WTC11 (cell line): Measurements from ENCODE around the gene MNT. TPM values are rescaled to one million over a fixed set of nuclear protein-coding genes. Genes with fewer than 3 reads are reported as not detected.

Source experiments
- ATAC-seq: fragments of 200-7000 bp; cut with Tn5 transposase; 2 replicates; pipeline ENCODE4 v1.10.0; 2021; ENCODE audit warnings: mild to moderate bottlenecking, moderate library complexity
- CTCF ChIA-PET: fragments of 300-600 bp; sonication (Branson Sonifier 250); formaldehyde crosslinking; loops from one replicate; lab custom pipeline; 2021; ENCODE audit warnings: antibody characterized with exemption; lab: Charles Lee
- POLR2A ChIA-PET: fragments of 350-600 bp; sonication (Branson Sonifier 250); formaldehyde crosslinking; loops from one replicate; lab custom pipeline; 2021; ENCODE audit warnings: antibody characterized with exemption; lab: Charles Lee
- DNase-seq: peaks from one replicate; pipeline ENCODE4 v3.0.0; 2021; ENCODE audit warnings: low spot score
- H3K27ac Mint-ChIP-seq: 2 replicates; pipeline ENCODE4 v1.8.0; 2021; ENCODE audit warnings: mixed read lengths
- H3K27me3 Mint-ChIP-seq: 2 replicates; pipeline ENCODE4 v1.8.0; 2021; ENCODE audit warnings: low read depth, mild to moderate bottlenecking, moderate library complexity, mixed read lengths
- H3K36me3 Mint-ChIP-seq: 2 replicates; pipeline ENCODE4 v1.8.0; 2021; ENCODE audit warnings: mixed read lengths
- H3K4me1 Mint-ChIP-seq: 2 replicates; pipeline ENCODE4 v1.8.0; 2022; ENCODE audit warnings: mixed read lengths
- H3K4me3 Mint-ChIP-seq: 2 replicates; pipeline ENCODE4 v1.8.0; 2021; ENCODE audit warnings: mild to moderate bottlenecking, moderate library complexity, mixed read lengths
- H3K9me3 Mint-ChIP-seq: 2 replicates; pipeline ENCODE4 v1.8.0; 2021; ENCODE audit warnings: mixed read lengths
- AFF4 ChIP-seq: sonication (generic); formaldehyde crosslinking; IDR thresholded peaks from 2 replicates; pipeline ENCODE4 v1.8.1; 2023; ENCODE audit warnings: mild to moderate bottlenecking, missing genetic modification reagents, borderline replicate concordance
- ATF1 ChIP-seq: sonication (generic); formaldehyde crosslinking; IDR thresholded peaks from 2 replicates; pipeline ENCODE4 v1.8.1; 2023; ENCODE audit warnings: mild to moderate bottlenecking, moderate library complexity, missing genetic modification reagents
- ATF6 ChIP-seq: sonication (generic); formaldehyde crosslinking; IDR thresholded peaks from 2 replicates; pipeline ENCODE4 v1.8.1; 2023; ENCODE audit warnings: mild to moderate bottlenecking, missing genetic modification reagents
- ESRRA ChIP-seq: sonication (generic); formaldehyde crosslinking; IDR thresholded peaks from 2 replicates; pipeline ENCODE4 v1.8.1; 2022; ENCODE audit warnings: mild to moderate bottlenecking, missing genetic modification reagents, borderline replicate concordance
- ETV6 ChIP-seq: sonication (generic); formaldehyde crosslinking; IDR thresholded peaks from 2 replicates; pipeline ENCODE4 v1.8.1; 2022; ENCODE audit warnings: mild to moderate bottlenecking, missing genetic modification reagents
- FOXJ3 ChIP-seq: sonication (generic); formaldehyde crosslinking; IDR thresholded peaks from 2 replicates; pipeline ENCODE4 v1.9.0; 2021; ENCODE audit warnings: missing genetic modification reagents, mild to moderate bottlenecking, borderline replicate concordance
- FOXP4 ChIP-seq: sonication (generic); formaldehyde crosslinking; IDR thresholded peaks from 2 replicates; pipeline ENCODE4 v1.8.0; 2022; ENCODE audit warnings: mild to moderate bottlenecking, missing genetic modification reagents
- JUN ChIP-seq: sonication (generic); formaldehyde crosslinking; IDR thresholded peaks from 2 replicates; pipeline ENCODE4 v1.8.0; 2023; ENCODE audit warnings: mild to moderate bottlenecking, missing genetic modification reagents
- KAT7 ChIP-seq: sonication (generic); formaldehyde crosslinking; IDR thresholded peaks from 2 replicates; pipeline ENCODE4 v1.8.1; 2023; ENCODE audit warnings: missing genetic modification reagents, mild to moderate bottlenecking, borderline replicate concordance
- MAX ChIP-seq: sonication (generic); formaldehyde crosslinking; IDR thresholded peaks from 2 replicates; pipeline ENCODE4 v1.8.0; 2022; ENCODE audit warnings: mild to moderate bottlenecking, missing genetic modification reagents
- NFE2L1 ChIP-seq: sonication (generic); formaldehyde crosslinking; IDR thresholded peaks from 2 replicates; pipeline ENCODE4 v1.8.1; 2023; ENCODE audit warnings: missing genetic modification reagents
- NR1H2 ChIP-seq: sonication (generic); formaldehyde crosslinking; IDR thresholded peaks from 2 replicates; pipeline ENCODE4 v1.9.0; 2021; ENCODE audit warnings: mild to moderate bottlenecking, moderate library complexity, missing genetic modification reagents
- SMAD4 ChIP-seq: sonication (generic); formaldehyde crosslinking; IDR thresholded peaks from 2 replicates; pipeline ENCODE4 v1.8.0; 2022; ENCODE audit warnings: mild to moderate bottlenecking, missing genetic modification reagents
- SP1 ChIP-seq: sonication (generic); formaldehyde crosslinking; conservative IDR thresholded peaks from 2 replicates; pipeline ENCODE4 v1.8.1; 2022; ENCODE audit warnings: missing genetic modification reagents
- TEAD1 ChIP-seq: sonication (generic); formaldehyde crosslinking; IDR thresholded peaks from 2 replicates; pipeline ENCODE4 v1.8.0; 2022; ENCODE audit warnings: mild to moderate bottlenecking, missing genetic modification reagents
- USF1 ChIP-seq: sonication (generic); formaldehyde crosslinking; IDR thresholded peaks from 2 replicates; pipeline ENCODE4 v1.8.0; 2022; ENCODE audit warnings: mild to moderate bottlenecking, missing genetic modification reagents
- ZBTB21 ChIP-seq: sonication (generic); formaldehyde crosslinking; IDR thresholded peaks from 2 replicates; pipeline ENCODE4 v1.8.1; 2023; ENCODE audit warnings: mild to moderate bottlenecking, missing genetic modification reagents, borderline replicate concordance
- ZNF121 ChIP-seq: sonication (generic); formaldehyde crosslinking; IDR thresholded peaks from 2 replicates; pipeline ENCODE4 v1.8.0; 2023; ENCODE audit warnings: missing genetic modification reagents
- ZNF317 ChIP-seq: sonication (generic); formaldehyde crosslinking; IDR thresholded peaks from 2 replicates; pipeline ENCODE4 v1.8.1; 2023; ENCODE audit warnings: low read depth, mild to moderate bottlenecking, moderate library complexity, missing genetic modification reagents, borderline replicate concordance
- ZNF671 ChIP-seq: fragments of 250-450 bp; sonication (Bioruptor Pico); IDR thresholded peaks from 2 replicates; pipeline ENCODE4 v1.8.0; 2021; ENCODE audit warnings: mild to moderate bottlenecking
- ZSCAN18 ChIP-seq: fragments of 250-450 bp; sonication (Bioruptor Pico); IDR thresholded peaks from 2 replicates; pipeline ENCODE4 v2.1.2; 2022; ENCODE audit warnings: mild to moderate bottlenecking, moderate library complexity
- total RNA-seq: library from RNA; stranded (reverse); gene quantifications from 3 replicates; pipeline ENCODE4 v1.2.3, GENCODE V29; 2021

The MNT gene
- total RNA-seq, 1 experiment from 2014 or later: 21.6 TPM

- H3K4me3 Mint-ChIP-seq: no peak overlapping the region
- peaks cover 6% of the 10 kb centered on the region; the same call in 1 of the 2 replicates for H3K36me3 Mint-ChIP-seq
- ATAC-seq (no peak), DNase-seq (no peak)
- peak overlapping the region; percentile 53 for H3K27ac Mint-ChIP-seq
- ChIA-PET POLR2A (interaction anchor here (1.1 to 2.1 kb wide), 2 partner anchors 16 to 18 kb away, joined by 4 to 12 read pairs; no protein-coding TSS in a partner anchor), CTCF (interaction anchor here (1.1 to 7.4 kb wide), 19 partner anchors 9 to 629 kb away, joined by 3 to 268 read pairs (median 22); partner anchors contain the start of genes MNT, SGSM2 and TSR1)
- no peaks in the 10 kb centered on the region for H3K9me3 Mint-ChIP-seq
- H3K27me3 Mint-ChIP-seq: no peaks in the 10 kb centered on the region
- TF ChIP-seq ZNF671 (CRISPR knock-in tag): no peak
- no peak for TF ChIP-seq NFE2L1
- TF ChIP-seq ATF6 (CRISPR knock-in tag): no peak
- TF ChIP-seq NR1H2 (CRISPR knock-in tag): no peak
- no peak for TF ChIP-seq ZNF121 (CRISPR knock-in tag)
- no peak for TF ChIP-seq FOXJ3
- TF ChIP-seq ESRRA (CRISPR knock-in tag): no peak
- TF ChIP-seq ETV6 (CRISPR knock-in tag): no peak
- TF ChIP-seq ZSCAN18: no peak
- no peak for TF ChIP-seq SMAD4
- TF ChIP-seq KAT7 (CRISPR knock-in tag): no peak
- no peak for TF ChIP-seq MAX (CRISPR knock-in tag)
- no peak for TF ChIP-seq USF1 (CRISPR knock-in tag)
- H3K4me1 Mint-ChIP-seq: peaks cover 18% of the 10 kb centered on the region
These were observed 17.2 kb downstream of the MNT start for GRCh38 chr17:2383628-2384167.

- CTCF ChIA-PET: interaction anchor here (1.4 to 7.4 kb wide), 11 partner anchors 12 to 326 kb away, joined by 3 to 268 read pairs (median 18); partner anchors contain the start of genes HIC1, SGSM2 and TSR1
- H3K36me3 Mint-ChIP-seq: peaks cover 9% of the 10 kb centered on the region; the same call in 1 of the 2 replicates
- no peaks in the 10 kb centered on the region for H3K27me3 Mint-ChIP-seq
- ATAC-seq (no peak), DNase-seq (no peak)
- POLR2A ChIA-PET: interaction anchor here (0.6 kb wide), 1 partner anchor 12 kb away, joined by 3 read pairs; no protein-coding TSS in a partner anchor
- no peaks in the 10 kb centered on the region for H3K9me3 Mint-ChIP-seq
- peaks cover 13% of the 10 kb centered on the region for H3K4me1 Mint-ChIP-seq
- no peak overlapping the region for H3K4me3 Mint-ChIP-seq
- H3K27ac Mint-ChIP-seq: peak overlapping the region; percentile 52; the same call in 1 of the 2 replicates
- TF ChIP-seq ATF1 (CRISPR knock-in tag) (no peak), ZNF317 (CRISPR knock-in tag) (no peak), AFF4 (CRISPR knock-in tag) (no peak), SP1 (CRISPR knock-in tag) (no peak), ZBTB21 (CRISPR knock-in tag) (no peak), FOXP4 (CRISPR knock-in tag) (no peak), TEAD1 (CRISPR knock-in tag) (no peak), ESRRA (CRISPR knock-in tag) (no peak), SMAD4 (no peak), JUN (no peak)
These were observed 19.8 kb downstream of the MNT start for GRCh38 chr17:2380950-2381649.
